Tibial nerve (tissue), 4 donors: Measurements from ENCODE around the gene CD244.

ENCODE experiments used
- EP300 ChIP-seq, 2 donors: sonication (generic); formaldehyde crosslinking; IDR thresholded peaks; one replicate each; pipeline ENCODE4 v1.6.1; 2017; ENCODE audit warnings: antibody characterized with exemption in 2 of 2, mild to moderate bottlenecking in 1 of 2
- POLR2A ChIP-seq, 2 donors: fragments of 450-650 bp; IDR thresholded peaks; one replicate each; pipeline ENCODE4 v1.6.1; 2017; ENCODE audit warnings: antibody characterized with exemption in 2 of 2, mild to moderate bottlenecking in 2 of 2, moderate library complexity in 2 of 2
- TF ChIP-seq, protein P1 (sequence below), 5 experiments: fragments of 200-600 bp in 3 of 5; fragments of 450-650 bp in 2 of 5; sonication (generic) in 3 of 5; IDR thresholded peaks; one replicate each; pipeline ENCODE4 v1.5.1; 2016 to 2019; ENCODE audit warnings: antibody characterized with exemption in 5 of 5, mild to moderate bottlenecking in 3 of 5, moderate library complexity in 2 of 5

DNA sequence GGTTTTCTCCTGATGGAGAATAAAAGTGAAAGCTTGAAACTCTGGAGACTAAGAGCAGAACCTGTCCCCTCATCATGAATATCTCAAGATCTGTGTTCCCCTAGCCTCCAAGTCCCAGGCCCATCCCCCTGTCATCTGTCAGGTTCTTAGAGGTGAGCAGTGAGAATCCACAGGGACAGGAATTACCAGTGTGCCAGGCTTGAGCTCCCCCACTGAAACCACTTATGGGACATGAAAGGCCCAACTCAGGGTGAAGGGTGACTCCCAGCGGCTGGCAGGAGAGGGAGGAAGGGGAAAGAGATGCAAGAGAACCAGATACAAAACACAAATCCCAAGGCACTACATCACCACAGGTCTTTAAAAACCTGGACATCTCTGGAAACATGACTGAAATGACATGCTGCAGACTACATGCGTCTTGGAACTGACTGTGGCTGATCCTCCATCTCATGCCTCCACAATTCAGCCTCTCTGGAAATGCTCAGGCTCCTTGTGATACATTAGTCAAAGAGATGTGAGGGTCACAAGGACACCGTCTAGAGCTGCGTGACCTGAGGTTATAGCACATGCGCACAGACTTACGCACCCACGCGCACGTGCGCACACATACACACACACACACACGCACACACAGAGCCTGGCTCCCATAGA lies 73.5 kb downstream of the CD244 start:
- TF ChIP-seq, protein P1, sequence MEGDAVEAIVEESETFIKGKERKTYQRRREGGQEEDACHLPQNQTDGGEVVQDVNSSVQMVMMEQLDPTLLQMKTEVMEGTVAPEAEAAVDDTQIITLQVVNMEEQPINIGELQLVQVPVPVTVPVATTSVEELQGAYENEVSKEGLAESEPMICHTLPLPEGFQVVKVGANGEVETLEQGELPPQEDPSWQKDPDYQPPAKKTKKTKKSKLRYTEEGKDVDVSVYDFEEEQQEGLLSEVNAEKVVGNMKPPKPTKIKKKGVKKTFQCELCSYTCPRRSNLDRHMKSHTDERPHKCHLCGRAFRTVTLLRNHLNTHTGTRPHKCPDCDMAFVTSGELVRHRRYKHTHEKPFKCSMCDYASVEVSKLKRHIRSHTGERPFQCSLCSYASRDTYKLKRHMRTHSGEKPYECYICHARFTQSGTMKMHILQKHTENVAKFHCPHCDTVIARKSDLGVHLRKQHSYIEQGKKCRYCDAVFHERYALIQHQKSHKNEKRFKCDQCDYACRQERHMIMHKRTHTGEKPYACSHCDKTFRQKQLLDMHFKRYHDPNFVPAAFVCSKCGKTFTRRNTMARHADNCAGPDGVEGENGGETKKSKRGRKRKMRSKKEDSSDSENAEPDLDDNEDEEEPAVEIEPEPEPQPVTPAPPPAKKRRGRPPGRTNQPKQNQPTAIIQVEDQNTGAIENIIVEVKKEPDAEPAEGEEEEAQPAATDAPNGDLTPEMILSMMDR (IDR thresholded peaks at IDR 0.05) = no peak
- TF ChIP-seq POLR2A (IDR thresholded peaks at IDR 0.05) (no peak), EP300 (IDR thresholded peaks at IDR 0.05) (no peak)
